GM08714 (cell line): ENCODE results near the gene KRT32.

Source experiments
- H3K4me3 ChIP-seq: fragments of 200-500 bp; sonication (Bioruptor generic); 2 replicates; pipeline ENCODE4 v1.5.1; 2014; ENCODE audit warnings: mild to moderate bottlenecking, low read length, inconsistent platforms
- ZNF274 ChIP-seq: IDR thresholded peaks from 2 replicates; pipeline ENCODE4 v1.6.1; 2012; ENCODE audit warnings: mild to moderate bottlenecking, low read depth, low read length

KRT32 gene

GRCh38 chr17:41484920-41485904 lies 18.0 kb upstream of the KRT32 start:
- no peak overlapping the region for H3K4me3 ChIP-seq
- no peak for TF ChIP-seq ZNF274

- no peak for TF ChIP-seq ZNF274
- H3K4me3 ChIP-seq = no peak overlapping the region
Measured at GRCh38 chr17:41483991-41484826, 17.0 kb upstream of the KRT32 start.

GRCh38 chr17:41483531-41483930 lies 16.3 kb upstream of the KRT32 start:
- no peak overlapping the region for H3K4me3 ChIP-seq
- TF ChIP-seq ZNF274 = no peak

GRCh38 chr17:41481036-41481435 lies 13.8 kb upstream of the KRT32 start, which contains the start of gene KRT35:
KRT35 (minus strand) TSS chr17:41481151; CDS start chr17:41481097, 54 bp downstream.
- no peak for TF ChIP-seq ZNF274
- no peak within 1 kb of the TSS for H3K4me3 ChIP-seq

GRCh38 chr17:41480581-41480980 lies 13.4 kb upstream of the KRT32 start:
- no peak overlapping the region for H3K4me3 ChIP-seq
- TF ChIP-seq ZNF274 = no peak

GRCh38 chr17:41480136-41480535 lies 12.9 kb upstream of the KRT32 start:
- H3K4me3 ChIP-seq = no peak overlapping the region
- no peak for TF ChIP-seq ZNF274

GRCh38 chr17:41478237-41478636 lies 11.1 kb upstream of the KRT32 start:
- no peak for TF ChIP-seq ZNF274
- H3K4me3 ChIP-seq = no peak overlapping the region

GRCh38 chr17:41476866-41477815 lies 10.0 kb upstream of the KRT32 start:
- no peak for TF ChIP-seq ZNF274
- no peak overlapping the region for H3K4me3 ChIP-seq

- H3K4me3 ChIP-seq = no peak overlapping the region
- TF ChIP-seq ZNF274 = no peak
Measured at GRCh38 chr17:41475421-41475820, 8.2 kb upstream of the KRT32 start.

GRCh38 chr17:41474863-41475262 lies 7.7 kb upstream of the KRT32 start:
- no peak overlapping the region for H3K4me3 ChIP-seq
- TF ChIP-seq ZNF274 = no peak

GRCh38 chr17:41468346-41468745 lies 1.2 kb upstream of the KRT32 start:
- no peak for TF ChIP-seq ZNF274
- no peak overlapping the region for H3K4me3 ChIP-seq

- no peak for TF ChIP-seq ZNF274
- H3K4me3 ChIP-seq = no peak overlapping the region
Measured at GRCh38 chr17:41467561-41467960, 375 bp upstream of the KRT32 start.

GRCh38 chr17:41464682-41465081 lies 2.5 kb downstream of the KRT32 start:
- H3K4me3 ChIP-seq = no peak overlapping the region
- TF ChIP-seq ZNF274 = no peak

GRCh38 chr17:41464173-41464572 lies 3.0 kb downstream of the KRT32 start:
- no peak overlapping the region for H3K4me3 ChIP-seq

More at GRCh38 chr17:41464173-41464572, 3.0 kb downstream of the KRT32 start:
- TF ChIP-seq ZNF274 = no peak
